HG03139 (cell line): ENCODE results near the gene TRAPPC1.

Source experiments
- ATAC-seq: cut with Tn5 transposase; IDR thresholded peaks from one replicate; pipeline ENCODE4 v1.9.1; 2021; ENCODE audit not compliant: unreplicated experiment

The TRAPPC1 gene

DNA sequence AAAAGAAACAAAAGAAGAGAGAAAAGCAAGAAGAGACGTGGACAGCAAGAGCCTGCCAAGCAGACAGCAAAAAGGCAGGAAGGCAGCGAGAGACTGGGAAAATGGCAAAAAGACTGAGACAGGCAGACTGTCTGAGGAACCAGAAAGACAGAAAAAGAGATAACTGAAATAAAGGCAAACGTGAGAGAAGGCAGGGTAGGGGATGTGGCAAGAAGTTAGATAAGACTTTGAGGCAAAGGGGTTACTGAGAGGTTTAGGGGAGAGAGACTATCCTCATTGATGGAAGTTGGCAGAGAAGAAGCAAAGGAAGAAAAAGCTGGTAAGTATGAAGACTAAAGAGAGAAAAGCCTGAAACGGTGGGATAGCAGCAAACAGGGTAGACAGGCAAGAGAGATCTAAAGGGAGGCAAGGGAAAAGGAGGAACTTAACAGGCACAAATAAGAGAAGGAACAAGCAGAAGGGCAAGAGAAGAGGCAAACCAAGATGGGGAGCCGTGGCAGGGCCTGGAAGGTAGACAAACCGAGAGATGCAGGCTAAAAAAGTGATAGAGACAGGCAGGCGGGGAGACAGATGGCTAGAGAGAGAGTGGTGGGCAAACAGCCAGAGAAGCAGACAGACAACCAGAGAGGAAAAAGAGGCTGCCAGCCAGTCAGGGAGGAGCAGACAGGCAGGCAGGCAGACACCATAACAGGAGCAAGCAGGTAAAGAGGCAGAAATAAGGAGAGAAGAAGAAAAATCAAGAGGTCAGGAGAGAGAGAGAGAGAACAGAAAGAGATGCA is 50.3 kb downstream of the TRAPPC1 start:
- no peak for ATAC-seq
